Heart left ventricle (tissue), 16 donors: ENCODE results near the gene MIF4GD. TPM values are rescaled to one million over a fixed set of nuclear protein-coding genes. Genes with fewer than 3 reads are reported as not detected.

Experiments
- ATAC-seq, 4 donors: fragments of 200-7000 bp; cut with Tn5 transposase; one replicate each; pipeline ENCODE4 v1.9.1; 2020 to 2022; ENCODE audit warnings: moderate library complexity in 4 of 4, mild to moderate bottlenecking in 3 of 4, moderate number of reproducible peaks in 1 of 4
- DNase-seq, 5 donors: peaks; one replicate each; pipeline ENCODE4 v3.0.0-alpha.2; 2020
- H3K27ac ChIP-seq, 12 donors: fragments of 200-600 bp; sonication (generic) in 4 of 12; one replicate each; pipeline versions ENCODE4 v1.5.0 to v1.8.0; 2016 to 2022; ENCODE audit warnings: mild to moderate bottlenecking in 2 of 12
- H3K27me3 ChIP-seq, 9 donors: fragments of 200-600 bp; sonication (generic) in 2 of 9; one replicate each; pipeline versions ENCODE4 v1.5.1 to v1.8.0; 2016 to 2022; ENCODE audit warnings: mild to moderate bottlenecking in 3 of 9
- H3K36me3 ChIP-seq, 9 donors: fragments of 200-600 bp; sonication (generic) in 2 of 9; one replicate each; pipeline versions ENCODE4 v1.5.0 to v1.8.0; 2018 to 2022; ENCODE audit warnings: mild to moderate bottlenecking in 2 of 9
- H3K4me1 ChIP-seq, 12 donors: fragments of 200-600 bp; sonication (generic) in 4 of 12; one replicate each; pipeline versions ENCODE4 v1.5.0 to v1.8.0; 2016 to 2022; ENCODE audit warnings: mild to moderate bottlenecking in 3 of 12
- H3K4me3 ChIP-seq, 12 donors: fragments of 200-600 bp; sonication (generic) in 4 of 12; one replicate each; pipeline versions ENCODE4 v1.5.0 to v1.8.0; 2017 to 2022; ENCODE audit warnings: mild to moderate bottlenecking in 9 of 12, moderate library complexity in 4 of 12
- H3K9me3 ChIP-seq, 12 donors: fragments of 200-600 bp; sonication (generic) in 4 of 12; one replicate each; pipeline versions ENCODE4 v1.5.0 to v1.8.0; 2016 to 2022; ENCODE audit warnings: mild to moderate bottlenecking in 1 of 12
- CTCF ChIP-seq, 12 donors: fragments of 200-600 bp; sonication (generic) in 4 of 12; IDR thresholded peaks; one replicate each; pipeline versions ENCODE4 v1.5.0 to v1.8.0; 2018 to 2022; ENCODE audit warnings: antibody characterized with exemption in 12 of 12, mild to moderate bottlenecking in 5 of 12
- POLR2A ChIP-seq, 2 donors: fragments of 450-650 bp; IDR thresholded peaks; one replicate each; pipeline ENCODE4 v1.6.1; 2017; ENCODE audit warnings: antibody characterized with exemption in 2 of 2, mild to moderate bottlenecking in 2 of 2, moderate library complexity in 2 of 2
- WGBS, 4 donors: extraction: QIAGEN DNeasy Blood & Tissue Kit in 2 of 4; methylation state at CpG; one replicate each; pipeline versions ENCODE4 v1.1.5 to v1.1.7; 2013 to 2018; 5-methylcytosine and 5-hydroxymethylcytosine counted together
- intact Hi-C, 10 donors: fragments of 100-400 bp; cut with DNase I; formaldehyde crosslinking; loops; one replicate each; pipeline versions ENCODE4 v1.11.1 to v1.14.2; 2022
- polyA plus RNA-seq, 2 donors: library from polyadenylated mRNA; stranded (reverse); fragments of 200-250 nt; gene quantifications; one replicate each; pipeline ENCODE4 v1.2.3, GENCODE V29; 2013
- total RNA-seq, 9 donors: library from RNA; depleted of rRNA in 2 of 9; stranded (reverse); fragments of >200 nt in 2 of 9; fragmentation: NEBNext Ultra II Directional in 3 of 9; extraction: Animal tissue kit (Norgen Biotek cat#: 25700) in 3 of 9; gene quantifications; one replicate each; pipeline versions ENCODE4 v1.1.0 to v1.2.4, GENCODE V29; 2016 to 2023
- donor health status: ischemic (EF 13 %, LVEDD 7.1; RV severe dilation, severe dysfunction).
- donor health status: healthy with polysubstance abuse.
- donor health status: DM: no; HTN: yes; CAD: no.
- donor health status: DM: no; HTN: no; CAD: no.
- donor health status: ischemic (EF 25% LVEDD 6.9; RV normal size, moderate dysfunction).
- donor health status: ischemic (EF 25% LVEDD 5.7; RV mildly dilated, moderate dysfunction).
- donor health status: healthy.
- donor health status: DM: yes; HTN: yes; CAD: no.
- donor health status: ischemic (EF 35%, LVEDD 5.7; RV mildly dilated, moderate dysfunction).
- donor health status: nonischemic (EF 11% LVEDD 7.7; RV severe dilation, severe dysfunction).
- donor health status: DM: yes; HTN: yes; CAD: no.
- donor health status: PGD.
- donor health status: ischemic (EF 29% LVEDD 5.4; RV normal size, mild dysfunction).
- donor health status: nonischemic (EF 23%, LVEDD 6.1; RV moderate dilation, normal function).

The MIF4GD gene
- total and polyA plus RNA-seq, 11 donors = 8.6 to 34.7 (median 18.6) TPM

DNA sequence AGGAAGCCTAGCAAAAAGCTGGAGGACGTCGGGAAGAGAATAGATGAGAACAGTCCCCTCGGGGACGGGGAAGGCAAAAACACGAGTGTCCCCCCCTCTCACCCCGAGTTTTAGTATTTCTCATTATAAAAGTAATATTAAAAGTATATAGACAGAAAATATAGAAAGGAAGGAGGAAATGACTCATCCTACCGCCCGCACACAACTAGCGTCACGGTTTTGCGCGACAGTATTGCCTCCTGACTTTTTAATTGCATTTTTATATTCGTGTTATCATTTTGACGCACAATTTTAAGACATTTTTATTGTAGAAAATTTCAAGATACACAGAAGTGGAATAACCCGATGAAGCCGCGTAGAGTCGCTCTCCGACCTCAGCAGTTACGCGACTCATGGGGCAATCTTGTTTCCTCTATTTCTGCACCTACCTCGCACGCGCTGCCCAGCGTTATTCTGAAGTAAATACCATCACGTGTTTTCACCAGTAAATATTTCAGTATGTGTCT, 18.9 kb upstream of the MIF4GD start:
- TF ChIP-seq CTCF (IDR thresholded peaks at IDR 0.05) = peak in 5 of 12 donors; percentile 3 to 21 (median 11)
- TF ChIP-seq POLR2A (IDR thresholded peaks at IDR 0.05) = no peak
- Histone ChIP-seq H3K9me3 (no peaks in the 10 kb centered on the region), H3K27me3 (no peaks in the 10 kb centered on the region), H3K36me3 (peaks cover 0 to 17% (median 11%) of the 10 kb centered on the region in 9 donors), H3K27ac (peak overlapping the region; percentile 72 to 95 (median 89)), H3K4me3 (peak overlapping the region; percentile 57 to 96 (median 78)), H3K4me1 (peaks cover 0 to 49% (median 4%) of the 10 kb centered on the region in 12 donors)
- ATAC-seq = peak in 3 of 4 donors; percentile 21 to 39 (median 34)
- peak in 3 of 5 donors; percentile 46 to 68 (median 59) for DNase-seq
- intact Hi-C loops = loop anchor here in 3 of 10 donors (1.0 to 10.0 kb wide), 3 partner anchors 114 to 225 kb away; partner anchors contain the start of genes CASKIN2 (in 1 of the 3), GRB2 (in 1 of the 3) and TSEN54 (in 1 of the 3)
- WGBS, 4 donors = 4 to 13% (median 7%) methylated on average over 26 of the region's 26 CpGs

GRCh38 chr17:75289115-75289831, 18.2 kb upstream of the MIF4GD start, which contains the start of gene SLC25A19:
Gene SLC25A19, minus strand, starts transcription at chr17:75289433. Its CDS starts 2,669 bp downstream, at chr17:75286764.
- H3K36me3 ChIP-seq = peaks cover 0 to 20% (median 11%) of the 10 kb centered on the region in 9 donors
- ATAC-seq (peak; percentile 99 to 100 (median 99)), DNase-seq (peak; percentile 98 to 99 (median 99))
- TF ChIP-seq POLR2A (IDR thresholded peaks at IDR 0.05) (peak; percentile 75 to 99), CTCF (IDR thresholded peaks at IDR 0.05) (peak in 5 of 12 donors; percentile 13 to 42 (median 30))
- H3K4me3 ChIP-seq = peak within 1 kb of the TSS; percentile 57 to 96 (median 78)
- peaks cover 0 to 43% (median 4%) of the 10 kb centered on the region in 12 donors for H3K4me1 ChIP-seq
- no peaks in the 10 kb centered on the region for H3K9me3 ChIP-seq
- WGBS, 4 donors = 0 to 2% (median 0%) methylated on average over 30 to 65 of the region's 65 CpGs
- H3K27ac ChIP-seq = peak within 1 kb of the TSS; percentile 72 to 95 (median 89)
- H3K27me3 ChIP-seq = no peaks in the 10 kb centered on the region
- intact Hi-C loops = loop anchor here in 3 of 10 donors (1.0 to 10.0 kb wide), 3 partner anchors 115 to 226 kb away; partner anchors contain the start of genes CASKIN2 (in 1 of the 3), GRB2 (in 1 of the 3) and TSEN54 (in 1 of the 3)

DNA sequence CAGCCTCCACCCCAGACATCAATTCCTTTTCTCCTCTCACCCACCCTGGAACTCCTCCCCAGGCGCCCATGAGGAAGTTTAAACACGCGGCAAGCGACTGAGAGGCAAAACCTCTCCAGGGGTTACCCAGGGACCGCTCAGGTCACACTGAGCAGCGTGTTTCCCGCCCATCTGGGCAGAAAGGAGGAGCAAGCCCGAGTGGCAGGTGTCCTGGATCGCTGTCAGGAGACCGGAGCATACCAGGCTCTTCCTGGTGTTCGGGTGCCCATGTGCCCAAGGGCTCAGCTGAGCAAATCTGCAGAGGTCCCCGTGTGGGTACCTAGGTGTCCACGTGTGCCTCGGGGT, 17.7 kb upstream of the MIF4GD start:
- ATAC-seq (peak in 3 of 4 donors; percentile 5 to 20 (median 14)), DNase-seq (peak in 2 of 5 donors; percentile 32 to 54)
- no peaks in the 10 kb centered on the region for H3K9me3 ChIP-seq
- H3K27ac ChIP-seq = peak overlapping the region in 11 of 12 donors; percentile 64 to 95 (median 88)
- intact Hi-C loops = loop anchor here in 3 of 10 donors (1.0 to 10.0 kb wide), 3 partner anchors 116 to 226 kb away; partner anchors contain the start of genes CASKIN2 (in 1 of the 3), GRB2 (in 1 of the 3) and TSEN54 (in 1 of the 3)
- peak overlapping the region; percentile 57 to 96 (median 78) for H3K4me3 ChIP-seq
- TF ChIP-seq CTCF (IDR thresholded peaks at IDR 0.05) (no peak), POLR2A (IDR thresholded peaks at IDR 0.05) (no peak)
- peaks cover 0 to 23% (median 11%) of the 10 kb centered on the region in 9 donors for H3K36me3 ChIP-seq
- no peaks in the 10 kb centered on the region for H3K27me3 ChIP-seq
- 0 to 1% (median 1%) methylated on average over 7 to 14 of the region's 14 CpGs for WGBS, 4 donors
- H3K4me1 ChIP-seq = peaks cover 0 to 37% (median 4%) of the 10 kb centered on the region in 12 donors
